BLaER1 treated with 17β-estradiol and CSF1 and Interleukin-3, amounts not matched to agents 10 nM and 100 nM (cell line): ENCODE data around the gene TMEM139.

Experiments
- H3K27ac ChIP-seq, 11 experiments: shearing (Covaris generic); formaldehyde crosslinking; 2 replicates each; pipeline ENCODE4 v1.8.1; 2022
- H3K27me3 ChIP-seq, 11 experiments: shearing (Covaris generic); formaldehyde crosslinking; 2 replicates each; pipeline ENCODE4 v1.8.1; 2022
- H3K36me3 ChIP-seq, 11 experiments: shearing (Covaris generic); formaldehyde crosslinking; 2 replicates each; pipeline ENCODE4 v1.8.1; 2022
- H3K4me1 ChIP-seq, 10 experiments: shearing (Covaris generic); formaldehyde crosslinking; 2 replicates each; pipeline ENCODE4 v1.8.1; 2022
- H3K4me2 ChIP-seq, 11 experiments: shearing (Covaris generic); formaldehyde crosslinking; 2 replicates each; pipeline ENCODE4 v1.8.1; 2022
- H3K4me3 ChIP-seq, 10 experiments: shearing (Covaris generic); formaldehyde crosslinking; 2 replicates each; pipeline ENCODE4 v1.8.1; 2022
- H3K9ac ChIP-seq, 11 experiments: shearing (Covaris generic); formaldehyde crosslinking; 2 replicates each; pipeline ENCODE4 v1.8.1; 2022
- H3K9me3 ChIP-seq, 11 experiments: shearing (Covaris generic); formaldehyde crosslinking; replicated peaks in 1 of 11; 2 replicates each; pipeline ENCODE4 v1.8.1; 2022
- H4K20me1 ChIP-seq, 11 experiments: shearing (Covaris generic); formaldehyde crosslinking; 2 replicates each; pipeline ENCODE4 v1.8.1; 2022
- Cebpa-rat ChIP-seq, 11 experiments: shearing (Covaris generic); IDR thresholded peaks; 2 replicates each; pipeline ENCODE4 v1.8.1; 2022

TMEM139 gene

DNA sequence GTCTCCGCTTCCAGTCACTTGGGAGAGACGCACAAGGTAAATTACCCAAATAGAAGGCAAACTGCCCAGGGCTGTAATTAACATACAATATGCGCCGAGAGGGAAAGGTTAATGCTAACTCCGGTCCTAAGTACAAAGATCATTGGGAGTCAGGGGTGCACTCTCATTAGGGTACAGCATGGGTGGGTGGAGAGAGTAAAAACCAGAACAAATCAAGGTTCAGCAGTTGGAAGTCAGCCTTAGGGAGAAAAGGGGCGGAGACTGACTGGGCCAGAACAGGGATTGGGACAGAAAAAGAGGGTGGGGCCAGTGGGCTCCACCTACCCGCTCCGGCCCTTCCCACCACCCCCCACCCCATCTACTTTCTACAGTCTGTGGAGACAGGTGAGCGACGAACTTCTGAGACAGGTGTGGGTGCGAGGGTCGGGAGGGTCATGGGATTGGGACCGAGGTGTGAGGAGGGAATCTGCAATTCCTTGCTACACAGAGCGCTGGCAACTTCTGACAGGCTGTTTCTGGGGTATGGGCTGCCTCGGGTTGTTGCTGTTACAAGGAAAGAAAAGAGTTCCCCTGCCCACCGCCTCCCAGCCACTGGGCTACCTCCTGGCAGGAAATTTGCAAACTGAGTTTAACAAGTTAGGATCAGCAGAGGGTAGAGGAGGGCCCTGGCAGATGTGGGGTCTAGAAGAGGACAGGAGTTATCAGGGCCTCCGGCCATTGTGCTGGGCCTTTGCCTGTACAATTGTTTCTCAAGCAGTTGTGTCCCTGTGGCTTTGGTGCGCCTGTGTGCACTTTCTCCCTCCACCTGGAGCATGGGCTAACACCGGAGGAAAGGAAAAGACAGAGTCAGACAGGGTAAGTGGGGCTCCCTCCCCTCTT, at the start of gene TMEM139:
TSS of gene TMEM139 (plus strand) at position 368 of the 879 bp plus-strand sequence. CDS start 1,000 bp downstream, outside the sequence.
- peaks cover 6 to 29% (median 19%) of the 10 kb centered on the region in 10 experiments for H3K4me1 ChIP-seq
- peaks cover 0 to 4% (median 0%) of the 10 kb centered on the region in 11 experiments; a peak in 5 of 22 replicates for H3K36me3 ChIP-seq
- peaks cover 0 to 15% (median 0%) of the 10 kb centered on the region in 11 experiments; a peak in 11 of 22 replicates for H3K9me3 ChIP-seq
- H3K9ac ChIP-seq: no peak within 1 kb of the TSS
- no peaks in the 10 kb centered on the region for H3K27me3 ChIP-seq
- H3K4me3 ChIP-seq: no peak within 1 kb of the TSS
- H3K27ac ChIP-seq: no peak within 1 kb of the TSS
- no peak for TF ChIP-seq Cebpa-rat (IDR thresholded peaks at IDR 0.05)
- H3K4me2 ChIP-seq: peak within 1 kb of the TSS in 6 of 11 experiments; percentile 0 to 36 (median 16); a peak in 6 of 22 replicates
- peaks cover 0 to 12% (median 5%) of the 10 kb centered on the region in 11 experiments; a peak in 15 of 22 replicates for H4K20me1 ChIP-seq

DNA sequence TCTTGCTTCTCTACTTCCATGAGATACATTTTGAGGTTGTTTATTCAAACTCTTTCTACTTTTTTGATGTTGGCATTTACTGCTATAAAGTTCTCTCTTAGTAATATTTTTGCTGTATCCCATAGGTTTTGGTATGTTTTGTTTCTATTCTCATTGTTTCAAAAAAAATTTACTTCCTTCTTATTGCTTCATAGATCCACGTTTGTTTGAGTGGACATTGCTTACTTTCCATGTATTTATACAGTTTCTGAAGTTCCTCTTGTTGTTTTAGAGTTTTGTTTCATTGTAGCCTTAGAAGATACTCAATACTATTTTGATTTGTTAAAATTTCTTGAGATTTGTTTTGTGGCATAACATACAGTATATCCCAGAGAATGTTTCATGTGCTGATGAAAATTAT, 49.2 kb upstream of the TMEM139 start:
- no peaks in the 10 kb centered on the region for H3K27me3 ChIP-seq

DNA sequence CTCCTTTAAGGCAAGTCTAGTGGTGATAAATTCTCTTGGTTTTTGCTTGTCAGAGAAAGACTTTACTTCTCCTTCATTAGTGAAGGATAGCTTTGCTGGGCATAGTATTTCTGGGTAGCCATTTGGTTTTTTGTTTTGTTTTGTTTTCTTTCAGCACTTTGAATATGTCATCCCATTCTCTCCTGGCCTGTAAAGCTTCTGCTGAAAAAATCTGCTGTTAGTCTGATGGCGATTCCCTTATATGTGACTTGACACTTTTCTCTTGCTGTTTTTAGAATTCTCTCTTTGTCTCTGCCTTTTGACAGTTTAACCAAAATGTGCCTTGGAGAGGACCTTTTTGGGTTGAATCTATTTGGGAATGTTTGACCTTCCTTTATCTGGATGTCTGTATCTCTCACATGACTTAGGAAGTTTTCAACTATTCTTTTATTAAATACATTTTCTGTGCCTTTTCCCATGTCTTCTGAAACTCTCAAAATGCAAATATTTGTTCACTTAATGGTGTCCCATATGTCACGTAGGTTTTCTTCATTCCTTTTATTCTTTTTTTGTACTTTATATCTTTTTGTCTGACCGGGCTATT, 48.3 kb upstream of the TMEM139 start:
- no peak for TF ChIP-seq Cebpa-rat (IDR thresholded peaks at IDR 0.05)
- H3K4me3 ChIP-seq: peak overlapping the region in 1 of 10 experiments; percentile 2; a peak in 1 of 20 replicates
- H3K27ac ChIP-seq: peak overlapping the region in 4 of 11 experiments; percentile 44 to 96 (median 92); a peak in 8 of 22 replicates
- H4K20me1 ChIP-seq: no peaks in the 10 kb centered on the region
- peak overlapping the region in 3 of 11 experiments; percentile 84 to 100 (median 98); a peak in 4 of 22 replicates for H3K4me2 ChIP-seq
- H3K27me3 ChIP-seq: no peaks in the 10 kb centered on the region
- H3K4me1 ChIP-seq: peaks cover 0 to 84% (median 29%) of the 10 kb centered on the region in 10 experiments; a peak in 13 of 20 replicates
- peaks cover 21 to 38% (median 29%) of the 10 kb centered on the region in 11 experiments; a peak in 21 of 22 replicates for H3K9me3 ChIP-seq
- H3K36me3 ChIP-seq: no peaks in the 10 kb centered on the region
- H3K9ac ChIP-seq: no peak overlapping the region

More for the DNA sequence above, 49.2 kb upstream of the TMEM139 start:
- H3K27ac ChIP-seq: peak overlapping the region in 4 of 11 experiments; percentile 44 to 96 (median 92); a peak in 8 of 22 replicates
- H3K9me3 ChIP-seq: peaks cover 21 to 38% (median 29%) of the 10 kb centered on the region in 11 experiments; a peak in 21 of 22 replicates
- TF ChIP-seq Cebpa-rat (IDR thresholded peaks at IDR 0.05): no peak
- peaks cover 0 to 75% (median 27%) of the 10 kb centered on the region in 10 experiments; a peak in 13 of 20 replicates for H3K4me1 ChIP-seq
- H3K4me3 ChIP-seq: no peak overlapping the region
- H3K4me2 ChIP-seq: peak overlapping the region in 3 of 11 experiments; percentile 42 to 100 (median 98); a peak in 4 of 22 replicates
- peak overlapping the region in 1 of 11 experiments; percentile 34; a peak in 1 of 22 replicates for H3K9ac ChIP-seq
- no peaks in the 10 kb centered on the region for H4K20me1 ChIP-seq
- H3K36me3 ChIP-seq: no peaks in the 10 kb centered on the region

DNA sequence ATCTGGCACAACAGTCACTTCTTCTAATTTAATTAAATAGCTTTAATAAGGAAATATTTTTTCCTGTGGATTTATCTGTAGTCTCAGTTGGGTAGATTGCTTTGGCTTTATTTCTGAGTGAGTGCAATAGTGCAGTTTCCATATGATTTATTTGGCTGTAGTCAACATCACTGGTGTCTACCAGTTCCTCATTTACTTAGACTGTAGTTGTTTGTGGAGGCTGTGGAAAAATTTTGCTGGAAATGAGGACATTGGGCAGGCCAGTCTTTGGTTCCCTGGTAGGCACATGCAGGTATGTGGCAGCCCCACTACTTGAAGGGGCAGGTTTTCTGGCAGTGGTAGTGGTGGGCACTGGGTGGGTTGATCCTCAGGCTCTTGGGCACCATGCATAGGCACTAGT, 47.4 kb upstream of the TMEM139 start:
- Histone ChIP-seq H3K4me1 (peaks cover 0 to 93% (median 33%) of the 10 kb centered on the region in 10 experiments; a peak in 14 of 20 replicates), H3K9ac (peak overlapping the region in 3 of 11 experiments; percentile 79 to 88 (median 84); a peak in 7 of 22 replicates), H3K27me3 (no peaks in the 10 kb centered on the region), H3K4me2 (peak overlapping the region in 5 of 11 experiments; percentile 77 to 100 (median 86); a peak in 10 of 22 replicates), H3K4me3 (peak overlapping the region in 4 of 10 experiments; percentile 1 to 49 (median 44); a peak in 6 of 20 replicates), H3K9me3 (peaks cover 21 to 34% (median 29%) of the 10 kb centered on the region in 11 experiments; a peak in 21 of 22 replicates), H3K36me3 (no peaks in the 10 kb centered on the region), H4K20me1 (no peaks in the 10 kb centered on the region), H3K27ac (peak overlapping the region in 5 of 11 experiments; percentile 88 to 96 (median 90); a peak in 10 of 22 replicates)
- TF ChIP-seq Cebpa-rat (IDR thresholded peaks at IDR 0.05): no peak

DNA sequence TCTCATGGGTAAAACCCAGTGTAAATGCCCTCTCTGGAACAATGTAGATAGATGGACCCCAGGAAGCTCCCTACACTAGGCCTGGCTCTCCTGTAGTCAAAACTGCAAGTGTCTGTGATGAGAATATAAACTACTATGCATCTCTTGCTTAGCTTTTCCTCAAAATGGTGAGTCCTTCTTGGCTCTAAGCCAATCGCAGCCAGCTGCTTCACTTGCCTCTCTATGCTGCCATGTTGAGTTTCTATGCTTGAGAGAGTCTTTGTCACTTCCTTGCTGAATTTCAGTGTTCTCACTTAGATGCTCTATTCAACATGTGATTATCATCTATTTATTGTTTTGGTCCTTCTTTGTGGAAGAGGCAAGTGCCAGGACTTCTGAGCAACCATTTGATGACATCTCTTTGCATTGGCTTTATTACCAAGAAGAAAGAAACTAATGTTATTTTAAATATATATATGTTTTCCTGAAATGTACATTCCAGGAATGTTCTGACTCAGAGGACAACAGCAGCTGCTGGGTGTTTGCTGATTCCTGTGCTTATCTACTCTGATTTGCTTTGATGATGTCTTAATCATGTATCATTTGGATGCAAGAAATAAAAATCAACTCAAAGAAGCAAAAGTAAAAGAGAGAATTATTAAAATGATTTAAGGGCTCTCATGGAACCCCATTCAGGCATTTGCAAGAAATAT, 46.3 kb upstream of the TMEM139 start:
- Histone ChIP-seq H3K9me3 (peaks cover 11 to 28% (median 22%) of the 10 kb centered on the region in 11 experiments; a peak in 21 of 22 replicates), H3K4me3 (peak overlapping the region in 3 of 10 experiments; percentile 44 to 49 (median 45); a peak in 6 of 20 replicates), H3K4me1 (peaks cover 0 to 97% (median 34%) of the 10 kb centered on the region in 10 experiments; a peak in 14 of 20 replicates), H3K27ac (peak overlapping the region in 6 of 11 experiments; percentile 68 to 96 (median 90); a peak in 12 of 22 replicates), H3K4me2 (peak overlapping the region in 6 of 11 experiments; percentile 54 to 100 (median 85); a peak in 12 of 22 replicates), H3K36me3 (no peaks in the 10 kb centered on the region), H3K27me3 (no peaks in the 10 kb centered on the region), H4K20me1 (no peaks in the 10 kb centered on the region), H3K9ac (peak overlapping the region in 5 of 11 experiments; percentile 77 to 88 (median 79); a peak in 9 of 22 replicates)
- no peak for TF ChIP-seq Cebpa-rat (IDR thresholded peaks at IDR 0.05)

DNA sequence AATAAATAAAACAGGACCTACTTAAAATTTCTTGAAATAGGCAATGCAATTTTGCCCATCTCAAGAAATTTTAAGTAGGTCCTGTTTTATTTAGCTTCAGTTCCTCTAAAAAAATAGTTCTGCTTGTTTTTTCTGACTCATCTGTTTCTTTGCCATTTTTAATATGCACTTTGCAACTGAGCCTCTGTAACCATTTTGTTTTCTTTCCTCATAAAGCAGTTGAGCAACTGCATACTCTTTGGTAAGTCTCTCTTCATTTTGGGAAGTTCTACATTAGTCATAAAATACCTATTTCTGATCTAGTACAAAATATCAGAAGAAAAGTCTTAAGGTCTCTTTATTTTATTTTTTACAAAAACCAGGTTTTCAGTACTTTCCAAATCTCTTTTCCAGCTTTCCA, 44.9 kb upstream of the TMEM139 start:
- Histone ChIP-seq H3K36me3 (no peaks in the 10 kb centered on the region), H3K27ac (peak overlapping the region in 8 of 11 experiments; percentile 11 to 96 (median 88); a peak in 15 of 22 replicates), H3K4me3 (peak overlapping the region in 3 of 10 experiments; percentile 7 to 45 (median 19); a peak in 3 of 20 replicates), H3K9me3 (peaks cover 10 to 26% (median 22%) of the 10 kb centered on the region in 11 experiments; a peak in 21 of 22 replicates), H3K9ac (peak overlapping the region in 6 of 11 experiments; percentile 53 to 88 (median 80); a peak in 12 of 22 replicates), H3K4me2 (peak overlapping the region in 7 of 11 experiments; percentile 8 to 100 (median 84); a peak in 13 of 22 replicates), H3K4me1 (peaks cover 0 to 97% (median 41%) of the 10 kb centered on the region in 10 experiments; a peak in 14 of 20 replicates), H4K20me1 (no peaks in the 10 kb centered on the region), H3K27me3 (no peaks in the 10 kb centered on the region)
- TF ChIP-seq Cebpa-rat (IDR thresholded peaks at IDR 0.05): peak in 3 of 11 experiments; percentile 60 to 86 (median 65); a peak in 4 of 22 replicates

DNA sequence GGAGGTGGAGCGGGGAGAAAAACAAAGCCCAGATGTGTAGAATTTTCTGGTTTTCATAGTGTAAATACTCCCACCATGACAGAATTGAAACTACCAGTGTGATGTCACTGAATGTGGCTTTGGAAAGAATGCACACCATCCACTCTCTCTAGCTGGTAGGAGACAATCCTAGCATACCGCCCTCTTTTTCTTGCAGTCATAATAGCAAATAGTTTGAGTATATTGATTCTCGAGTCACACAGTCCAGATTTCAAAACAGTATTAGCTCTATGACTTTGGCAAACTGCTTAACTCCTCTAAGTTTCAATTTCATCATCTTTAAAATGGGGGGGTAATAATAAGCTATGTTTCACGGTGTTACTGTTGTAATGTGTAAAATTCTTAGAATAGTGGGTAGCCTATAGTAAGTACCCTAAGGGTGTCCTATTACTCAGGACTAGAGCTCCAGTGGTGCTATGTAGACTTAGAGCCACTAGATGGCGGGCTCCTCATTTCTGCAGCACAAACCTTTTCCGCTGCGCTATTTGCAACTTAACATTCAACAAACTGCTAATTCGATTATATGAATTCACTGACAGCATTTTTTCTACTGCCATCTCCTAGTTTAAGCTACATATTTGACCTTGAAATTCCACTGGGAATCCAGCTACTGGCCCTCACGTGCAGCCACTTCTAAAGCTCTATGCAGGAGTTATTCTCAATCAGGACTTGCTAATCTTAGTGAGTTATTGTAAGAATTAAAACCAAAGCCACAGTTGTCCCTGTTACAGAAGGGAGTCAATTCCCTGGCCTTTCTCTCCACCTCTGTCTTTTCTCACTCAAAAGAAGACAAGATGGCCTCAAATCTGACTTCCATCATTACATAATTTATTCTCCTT, 44.2 kb upstream of the TMEM139 start:
- TF ChIP-seq Cebpa-rat (IDR thresholded peaks at IDR 0.05): no peak
- Histone ChIP-seq H3K4me3 (peak overlapping the region in 3 of 10 experiments; percentile 3 to 19 (median 7); a peak in 3 of 20 replicates), H3K9me3 (peaks cover 10 to 26% (median 23%) of the 10 kb centered on the region in 11 experiments; a peak in 21 of 22 replicates), H4K20me1 (no peaks in the 10 kb centered on the region), H3K27me3 (no peaks in the 10 kb centered on the region), H3K27ac (peak overlapping the region in 8 of 11 experiments; percentile 11 to 96 (median 88); a peak in 15 of 22 replicates), H3K4me2 (peak overlapping the region in 7 of 11 experiments; percentile 8 to 100 (median 84); a peak in 13 of 22 replicates), H3K9ac (peak overlapping the region in 6 of 11 experiments; percentile 53 to 88 (median 80); a peak in 12 of 22 replicates), H3K36me3 (0 out of 22 replicates have a peak, but pooled peaks cover 0 to 3% (median 0%) of the 10 kb centered on the region in 11 experiments), H3K4me1 (peaks cover 0 to 97% (median 48%) of the 10 kb centered on the region in 10 experiments; a peak in 14 of 20 replicates)
